Measurements from ENCODE around the gene SYCP2. TPM values are rescaled to one million over a fixed set of nuclear protein-coding genes. Genes with fewer than 3 reads are reported as not detected.

The SYCP2 gene
- total RNA-seq, 2 donors from 2014 or later: 1.4 to 4.4 TPM

- H3K27me3 Mint-ChIP-seq: no peaks in the 10 kb centered on the region
- peak overlapping the region; percentile 88 for H3K4me3 Mint-ChIP-seq
- H3K9me3 Mint-ChIP-seq: no peaks in the 10 kb centered on the region
- no peak for ATAC-seq
- peak overlapping the region; percentile 74 to 86 for H3K27ac Mint-ChIP-seq
- no peak for DNase-seq (ENCODE audit: low spot score)
- peaks cover 27 to 29% of the 10 kb centered on the region in 2 donors for H3K4me1 Mint-ChIP-seq (ENCODE audit: low read depth in 2 of 2)
- no peaks in the 10 kb centered on the region for H3K36me3 Mint-ChIP-seq
Observed at GRCh38 chr20:59938221-59938620, 4.8 kb upstream of the SYCP2 start.

GRCh38 chr20:59937150-59937549 lies 3.7 kb upstream of the SYCP2 start:
- Mint-ChIP-seq H3K4me1 (ENCODE audit: low read depth in 2 of 2) (peaks cover 27 to 29% of the 10 kb centered on the region in 2 donors), H3K27me3 (no peaks in the 10 kb centered on the region), H3K36me3 (no peaks in the 10 kb centered on the region), H3K9me3 (no peaks in the 10 kb centered on the region), H3K27ac (no peak overlapping the region), H3K4me3 (peak overlapping the region; percentile 22)
- ATAC-seq (no peak), DNase-seq (ENCODE audit: low spot score) (no peak)

- no peak overlapping the region for H3K27ac Mint-ChIP-seq
- ATAC-seq (no peak), DNase-seq (ENCODE audit: low spot score) (no peak)
- H3K4me1 Mint-ChIP-seq (ENCODE audit: low read depth in 2 of 2): peaks cover 23 to 25% of the 10 kb centered on the region in 2 donors
- no peak overlapping the region for H3K4me3 Mint-ChIP-seq
- no peaks in the 10 kb centered on the region for H3K9me3 Mint-ChIP-seq
- H3K36me3 Mint-ChIP-seq: no peaks in the 10 kb centered on the region
- H3K27me3 Mint-ChIP-seq: no peaks in the 10 kb centered on the region
Observed at GRCh38 chr20:59936409-59936808, 3.0 kb upstream of the SYCP2 start.

GRCh38 chr20:59935457-59936185 lies 2.2 kb upstream of the SYCP2 start:
- H3K36me3 Mint-ChIP-seq: no peaks in the 10 kb centered on the region
- no peaks in the 10 kb centered on the region for H3K9me3 Mint-ChIP-seq
- ATAC-seq (no peak), DNase-seq (ENCODE audit: low spot score) (no peak)
- no peak overlapping the region for H3K4me3 Mint-ChIP-seq
- H3K27me3 Mint-ChIP-seq: no peaks in the 10 kb centered on the region
- peaks cover 17 to 19% of the 10 kb centered on the region in 2 donors for H3K4me1 Mint-ChIP-seq (ENCODE audit: low read depth in 2 of 2)
- H3K27ac Mint-ChIP-seq: no peak overlapping the region

- peak overlapping the region; percentile 75 for H3K4me3 Mint-ChIP-seq
- peaks cover 0 to 1% of the 10 kb centered on the region in 2 donors for H3K27me3 Mint-ChIP-seq
- H3K36me3 Mint-ChIP-seq: no peaks in the 10 kb centered on the region
- DNase-seq (ENCODE audit: low spot score) (peak; percentile 87), ATAC-seq (peak; percentile 90 to 92)
- no peak overlapping the region for H3K27ac Mint-ChIP-seq
- H3K9me3 Mint-ChIP-seq: no peaks in the 10 kb centered on the region
- H3K4me1 Mint-ChIP-seq (ENCODE audit: low read depth in 2 of 2): peaks cover 16 to 17% of the 10 kb centered on the region in 2 donors
Observed at GRCh38 chr20:59933849-59934585, 580 bp upstream of the SYCP2 start.

GRCh38 chr20:59932616-59933295 lies 681 bp downstream of the SYCP2 start:
- DNase-seq (ENCODE audit: low spot score) (no peak), ATAC-seq (no peak)
- Mint-ChIP-seq H3K36me3 (no peaks in the 10 kb centered on the region), H3K27me3 (peaks cover 0 to 4% of the 10 kb centered on the region in 2 donors), H3K9me3 (no peaks in the 10 kb centered on the region), H3K4me1 (ENCODE audit: low read depth in 2 of 2) (peaks cover 6 to 8% of the 10 kb centered on the region in 2 donors), H3K4me3 (no peak overlapping the region), H3K27ac (no peak overlapping the region)

GRCh38 chr20:59931511-59932312 lies 1.7 kb downstream of the SYCP2 start:
- no peak for ATAC-seq
- no peak overlapping the region for H3K27ac Mint-ChIP-seq
- H3K4me1 Mint-ChIP-seq (ENCODE audit: low read depth in 2 of 2): peaks cover 0 to 3% of the 10 kb centered on the region in 2 donors

GRCh38 chr20:59925899-59926298 lies 7.5 kb downstream of the SYCP2 start:
- no peaks in the 10 kb centered on the region for H3K4me1 Mint-ChIP-seq (ENCODE audit: low read depth in 2 of 2)
- H3K27me3 Mint-ChIP-seq: peaks cover 0 to 10% of the 10 kb centered on the region in 2 donors
- H3K9me3 Mint-ChIP-seq: no peaks in the 10 kb centered on the region
- no peak overlapping the region for H3K4me3 Mint-ChIP-seq
- ATAC-seq: no peak
- DNase-seq (ENCODE audit: low spot score): no peak
- no peak overlapping the region for H3K27ac Mint-ChIP-seq
- no peaks in the 10 kb centered on the region for H3K36me3 Mint-ChIP-seq

More at GRCh38 chr20:59931511-59932312, 1.7 kb downstream of the SYCP2 start:
- H3K9me3 Mint-ChIP-seq: no peaks in the 10 kb centered on the region
- H3K27me3 Mint-ChIP-seq: peaks cover 0 to 4% of the 10 kb centered on the region in 2 donors
- no peaks in the 10 kb centered on the region for H3K36me3 Mint-ChIP-seq
- H3K4me3 Mint-ChIP-seq: peak overlapping the region; percentile 64
- DNase-seq (ENCODE audit: low spot score): no peak

GRCh38 chr20:59925359-59925758 lies 8.1 kb downstream of the SYCP2 start:
- Mint-ChIP-seq H3K4me1 (ENCODE audit: low read depth in 2 of 2) (no peaks in the 10 kb centered on the region), H3K4me3 (no peak overlapping the region), H3K36me3 (no peaks in the 10 kb centered on the region), H3K27me3 (peaks cover 0 to 10% of the 10 kb centered on the region in 2 donors), H3K9me3 (no peaks in the 10 kb centered on the region), H3K27ac (no peak overlapping the region)
- DNase-seq (ENCODE audit: low spot score) (no peak), ATAC-seq (no peak)

GRCh38 chr20:59923514-59923913 lies 9.9 kb downstream of the SYCP2 start:
- Mint-ChIP-seq H3K36me3 (no peaks in the 10 kb centered on the region), H3K4me1 (ENCODE audit: low read depth in 2 of 2) (no peaks in the 10 kb centered on the region), H3K4me3 (no peak overlapping the region), H3K9me3 (no peaks in the 10 kb centered on the region), H3K27ac (no peak overlapping the region), H3K27me3 (peaks cover 0 to 6% of the 10 kb centered on the region in 2 donors)
- ATAC-seq (no peak), DNase-seq (ENCODE audit: low spot score) (no peak)

GRCh38 chr20:59920944-59921343 lies 12.5 kb downstream of the SYCP2 start:
- DNase-seq (ENCODE audit: low spot score) (no peak), ATAC-seq (no peak)
- H3K27ac Mint-ChIP-seq: no peak overlapping the region
- H3K27me3 Mint-ChIP-seq: peaks cover 0 to 6% of the 10 kb centered on the region in 2 donors
- no peaks in the 10 kb centered on the region for H3K36me3 Mint-ChIP-seq
- no peak overlapping the region for H3K4me3 Mint-ChIP-seq
- no peaks in the 10 kb centered on the region for H3K4me1 Mint-ChIP-seq (ENCODE audit: low read depth in 2 of 2)
- no peaks in the 10 kb centered on the region for H3K9me3 Mint-ChIP-seq

GRCh38 chr20:59912609-59913008 lies 20.8 kb downstream of the SYCP2 start:
- H3K27ac Mint-ChIP-seq: no peak overlapping the region
- no peaks in the 10 kb centered on the region for H3K4me1 Mint-ChIP-seq (ENCODE audit: low read depth in 2 of 2)
- DNase-seq (ENCODE audit: low spot score): no peak
- H3K9me3 Mint-ChIP-seq: no peaks in the 10 kb centered on the region
- no peak for ATAC-seq
- H3K36me3 Mint-ChIP-seq: no peaks in the 10 kb centered on the region
- no peak overlapping the region for H3K4me3 Mint-ChIP-seq
- H3K27me3 Mint-ChIP-seq: no peaks in the 10 kb centered on the region

- H3K27ac Mint-ChIP-seq: no peak overlapping the region
- no peak overlapping the region for H3K4me3 Mint-ChIP-seq
- H3K36me3 Mint-ChIP-seq: no peaks in the 10 kb centered on the region
- no peaks in the 10 kb centered on the region for H3K27me3 Mint-ChIP-seq
- H3K4me1 Mint-ChIP-seq (ENCODE audit: low read depth in 2 of 2): no peaks in the 10 kb centered on the region
- no peak for ATAC-seq
- no peaks in the 10 kb centered on the region for H3K9me3 Mint-ChIP-seq
- no peak for DNase-seq (ENCODE audit: low spot score)
Observed at GRCh38 chr20:59911041-59911440, 22.4 kb downstream of the SYCP2 start.
